OCI-LY7 (cell line): ENCODE results near the gene COL5A1. TPM values are rescaled to one million over a fixed set of nuclear protein-coding genes. Genes with fewer than 3 reads are reported as not detected.

Experiments used
- BruUV-seq: library from RNA; stranded (reverse); fragments of 400-500 nt; replicated peaks from 2 replicates; lab custom pipeline; 2021; lab: Mats Ljungman, UMichigan
- CTCF ChIA-PET: fragments of 300-600 bp; sonication (Branson Sonifier 250); formaldehyde crosslinking; loops from one replicate; lab custom pipeline; 2022; ENCODE audit warnings: antibody characterized with exemption; ENCODE audit not compliant: unreplicated experiment; lab: Charles Lee
- POLR2A ChIA-PET: fragments of 300-600 bp; sonication (Branson Sonifier 250); formaldehyde crosslinking; loops from one replicate; lab custom pipeline; 2022; ENCODE audit warnings: antibody characterized with exemption; lab: Charles Lee
- DNase-seq: peaks from one replicate; pipeline ENCODE4 v3.0.0-alpha.2; 2015; ENCODE audit warnings: low spot score
- H2AFZ ChIP-seq: fragments of 200-600 bp; sonication (generic), shearing (Covaris generic); 2 replicates; pipeline ENCODE4 v1.6.1; 2014; ENCODE audit warnings: mild to moderate bottlenecking, antibody characterized with exemption, low read length, moderate library complexity
- H3K27ac ChIP-seq: fragments of 200-600 bp; sonication (generic); 2 replicates; pipeline ENCODE4 v1.5.1; 2014; ENCODE audit warnings: mixed run types, low read depth, mild to moderate bottlenecking, moderate library complexity, low read length, inconsistent platforms; ENCODE audit not compliant: poor library complexity, severe bottlenecking
- H3K36me3 ChIP-seq: fragments of 200-600 bp; sonication (generic); 2 replicates; pipeline ENCODE4 v1.6.1; 2014; ENCODE audit warnings: mild to moderate bottlenecking, antibody characterized with exemption, low read length, moderate library complexity, mixed read lengths; ENCODE audit not compliant: insufficient read depth
- H3K4me1 ChIP-seq: fragments of 200-600 bp; sonication (generic); 2 replicates; pipeline ENCODE4 v1.5.1; 2014; ENCODE audit warnings: mild to moderate bottlenecking, low read length; ENCODE audit not compliant: insufficient read depth, poor library complexity, severe bottlenecking
- H3K4me2 ChIP-seq: fragments of 200-600 bp; sonication (generic); 2 replicates; pipeline ENCODE4 v1.6.1; 2014; ENCODE audit warnings: mild to moderate bottlenecking, low read length
- H3K4me3 ChIP-seq: fragments of 200-600 bp; sonication (generic); 2 replicates; pipeline ENCODE4 v1.5.1; 2014; ENCODE audit warnings: mild to moderate bottlenecking, low read depth, low read length; ENCODE audit not compliant: poor library complexity, severe bottlenecking
- H3K79me2 ChIP-seq: fragments of 200-600 bp; sonication (generic); 2 replicates; pipeline ENCODE4 v1.6.1; 2016; ENCODE audit warnings: low read depth, mild to moderate bottlenecking, low read length, moderate library complexity, mixed read lengths; ENCODE audit not compliant: insufficient read depth
- H3K9me2 ChIP-seq: fragments of 200-600 bp; sonication (generic); 2 replicates; pipeline ENCODE4 v1.6.1; 2016; ENCODE audit warnings: mild to moderate bottlenecking, low read length, mixed read lengths; ENCODE audit not compliant: insufficient read depth
- H3K9me3 ChIP-seq: fragments of 200-600 bp; sonication (generic); 2 replicates; pipeline ENCODE4 v1.6.1; 2014; ENCODE audit warnings: mild to moderate bottlenecking, mixed run types, low read length, mixed read lengths
- H4K20me1 ChIP-seq: fragments of 200-600 bp; sonication (generic); 2 replicates; pipeline ENCODE4 v1.6.1; 2014; ENCODE audit warnings: mild to moderate bottlenecking, antibody characterized with exemption, low read length, moderate library complexity, mixed read lengths; ENCODE audit not compliant: insufficient read depth
- CTCF ChIP-seq: fragments of 200-600 bp; sonication (generic); conservative IDR thresholded peaks from 2 replicates; pipeline ENCODE4 v1.5.1; 2014; ENCODE audit warnings: mild to moderate bottlenecking, antibody characterized with exemption, low read length, moderate library complexity, mixed read lengths
- EZH2phosphoT487 ChIP-seq: fragments of 200-600 bp; sonication (generic); IDR thresholded peaks from 2 replicates; pipeline ENCODE4 v1.6.1; 2018; ENCODE audit warnings: low read depth, borderline replicate concordance, mild to moderate bottlenecking, mixed run types, antibody characterized with exemption, low read length, moderate library complexity, mixed read lengths
- intact Hi-C: fragments of 100-400 bp; cut with micrococcal nuclease; formaldehyde crosslinking; loops from one replicate; pipeline ENCODE4 v1.10.0; 2022; ENCODE audit not compliant: unreplicated experiment
- total RNA-seq, 2 experiments: library from RNA; depleted of rRNA in 1 of 2; stranded (reverse); fragments of >200 nt in 1 of 2; shearing (Covaris generic) in 1 of 2; gene quantifications; 2 replicates each; pipeline ENCODE4 v1.2.3, GENCODE V29; 2014 to 2022

The COL5A1 gene
- total RNA-seq, 2 experiments from 2014 or later = 12.2 to 28.6 TPM

- POLR2A ChIA-PET = interaction anchor here (0.8 to 1.1 kb wide), 2 partner anchors 15 to 171 kb away, joined by 3 to 4 read pairs; no protein-coding TSS in a partner anchor
- CTCF ChIA-PET = no interaction called here
- TF ChIP-seq CTCF = no peak
- no peak for TF ChIP-seq EZH2phosphoT487
- DNase-seq = peak; percentile 62
- BruUV-seq = no TSS peak
- no peaks in the 10 kb centered on the region for H4K20me1 ChIP-seq
- peak overlapping the region; percentile 9 for H3K4me3 ChIP-seq
- no peaks in the 10 kb centered on the region for H3K9me2 ChIP-seq
- H3K79me2 ChIP-seq = no peaks in the 10 kb centered on the region
- H3K4me1 ChIP-seq = peaks cover 50% of the 10 kb centered on the region
- no peaks in the 10 kb centered on the region for H3K36me3 ChIP-seq
- H3K4me2 ChIP-seq = peak overlapping the region; percentile 70
- H3K9me3 ChIP-seq = no peaks in the 10 kb centered on the region
- H2AFZ ChIP-seq = peak overlapping the region; percentile 81; the same call in 1 of the 2 replicates
- peak overlapping the region; percentile 18 for H3K27ac ChIP-seq
- intact Hi-C loops = loop anchor here (5.0 kb wide), 1 partner anchor 167 kb away; no protein-coding TSS in a partner anchor
Measured at GRCh38 chr9:134765785-134766184, 124.2 kb downstream of the COL5A1 start.

GRCh38 chr9:134766587-134766986 lies 125.0 kb downstream of the COL5A1 start:
- BruUV-seq = no TSS peak
- no peaks in the 10 kb centered on the region for H4K20me1 ChIP-seq
- no peaks in the 10 kb centered on the region for H3K79me2 ChIP-seq
- H3K9me2 ChIP-seq = no peaks in the 10 kb centered on the region
- ChIA-PET CTCF (no interaction called here), POLR2A (interaction anchor here (0.8 to 1.1 kb wide), 2 partner anchors 14 to 171 kb away, joined by 3 to 4 read pairs; no protein-coding TSS in a partner anchor)
- peak overlapping the region; percentile 70 for H3K4me2 ChIP-seq
- no peaks in the 10 kb centered on the region for H3K9me3 ChIP-seq
- TF ChIP-seq CTCF = no peak
- no peak for TF ChIP-seq EZH2phosphoT487
- peak overlapping the region; percentile 81 for H2AFZ ChIP-seq
- peak; percentile 71 for DNase-seq
- peak overlapping the region; percentile 62 for H3K4me3 ChIP-seq
- H3K4me1 ChIP-seq = peaks cover 58% of the 10 kb centered on the region
- H3K36me3 ChIP-seq = no peaks in the 10 kb centered on the region
- H3K27ac ChIP-seq = peak overlapping the region; percentile 18
- intact Hi-C loops = loop anchor here (5.0 kb wide), 1 partner anchor 166 kb away; no protein-coding TSS in a partner anchor

GRCh38 chr9:134768332-134768708 lies 126.7 kb downstream of the COL5A1 start:
- H3K4me3 ChIP-seq = peak overlapping the region; percentile 62
- TF ChIP-seq CTCF (no peak), EZH2phosphoT487 (no peak)
- no peak for DNase-seq
- no peak overlapping the region; the same call in 1 of the 2 replicates for H2AFZ ChIP-seq
- no peak overlapping the region for H3K27ac ChIP-seq
- peaks cover 64% of the 10 kb centered on the region for H3K4me1 ChIP-seq
- H4K20me1 ChIP-seq = no peaks in the 10 kb centered on the region
- CTCF ChIA-PET = no interaction called here
- no peaks in the 10 kb centered on the region for H3K36me3 ChIP-seq
- no peaks in the 10 kb centered on the region for H3K9me3 ChIP-seq
- H3K79me2 ChIP-seq = no peaks in the 10 kb centered on the region
- intact Hi-C loops = loop anchor here (5.0 kb wide), 1 partner anchor 164 kb away; no protein-coding TSS in a partner anchor
- H3K4me2 ChIP-seq = peak overlapping the region; percentile 70; the same call in 1 of the 2 replicates
- no TSS peak for BruUV-seq
- no peaks in the 10 kb centered on the region for H3K9me2 ChIP-seq
- POLR2A ChIA-PET = no interaction called here
